Thyroid gland (tissue), 4 donors: ENCODE results near the gene KRTAP12-1. TPM values are rescaled to one million over a fixed set of nuclear protein-coding genes. Genes with fewer than 3 reads are reported as not detected.
"Not testable (repeated sequence)": the region's sequence is repeated elsewhere in the genome, so short reads cannot be mapped to it uniquely, and the experiment has no call there.

Experiments used
- DNase-seq, 2 donors: peaks; one replicate each; pipeline ENCODE4 v3.0.0-alpha.2; 2019
- H3K27ac ChIP-seq, 3 donors: fragments of 200-600 bp; sonication (generic); 1 replicate in 2 of 3; 2 replicates in 1 of 3; pipeline ENCODE4 v1.5.1; 2016 to 2019; ENCODE audit warnings: mild to moderate bottlenecking in 1 of 3, moderate library complexity in 1 of 3
- H3K27me3 ChIP-seq: fragments of 200-600 bp; sonication (generic); one replicate; pipeline ENCODE4 v1.5.1; 2019
- H3K36me3 ChIP-seq, 2 donors: fragments of 200-600 bp; sonication (generic); one replicate each; pipeline ENCODE4 v1.5.1; 2016 to 2019
- H3K4me1 ChIP-seq, 2 donors: fragments of 200-600 bp; sonication (generic); one replicate each; pipeline ENCODE4 v1.5.1; 2017 to 2019
- H3K4me3 ChIP-seq, 3 donors: fragments of 200-600 bp; sonication (generic); replicated peaks in 1 of 3; 1 replicate in 2 of 3; 2 replicates in 1 of 3; pipeline ENCODE4 v1.5.1; 2016; ENCODE audit warnings: mild to moderate bottlenecking in 1 of 3
- H3K9me3 ChIP-seq: fragments of 200-600 bp; sonication (generic); one replicate; pipeline ENCODE4 v1.5.1; 2017
- POLR2A ChIP-seq, 2 donors: fragments of 450-650 bp; IDR thresholded peaks; one replicate each; pipeline ENCODE4 v1.6.1; 2017; ENCODE audit warnings: antibody characterized with exemption in 2 of 2, mild to moderate bottlenecking in 2 of 2, moderate library complexity in 1 of 2
- WGBS, 2 donors: methylation state at CpG; one replicate each; pipeline ENCODE4 v1.1.5; 2017; 5-methylcytosine and 5-hydroxymethylcytosine counted together
- intact Hi-C: fragments of 100-400 bp; cut with DNase I; formaldehyde crosslinking; loops from one replicate; pipeline ENCODE4 v1.15.1; 2023
- total RNA-seq, 4 donors: library from RNA; depleted of rRNA; stranded (reverse); fragments of >200 nt; gene quantifications; one replicate each; pipeline ENCODE4 v1.2.3, GENCODE V29; 2016
- TF ChIP-seq, protein P1 (sequence below), 6 experiments: fragments of 200-600 bp in 3 of 6; fragments of 450-650 bp in 3 of 6; sonication (generic) in 3 of 6; IDR thresholded peaks; one replicate each; pipeline ENCODE4 v1.5.1; 2016 to 2019; ENCODE audit warnings: antibody characterized with exemption in 6 of 6, mild to moderate bottlenecking in 2 of 6, inconsistent platforms in 1 of 6, moderate library complexity in 1 of 6

The KRTAP12-1 gene
- total RNA-seq, 4 donors from 2014 or later, result 0.78 TPM; not detected in 3

DNA sequence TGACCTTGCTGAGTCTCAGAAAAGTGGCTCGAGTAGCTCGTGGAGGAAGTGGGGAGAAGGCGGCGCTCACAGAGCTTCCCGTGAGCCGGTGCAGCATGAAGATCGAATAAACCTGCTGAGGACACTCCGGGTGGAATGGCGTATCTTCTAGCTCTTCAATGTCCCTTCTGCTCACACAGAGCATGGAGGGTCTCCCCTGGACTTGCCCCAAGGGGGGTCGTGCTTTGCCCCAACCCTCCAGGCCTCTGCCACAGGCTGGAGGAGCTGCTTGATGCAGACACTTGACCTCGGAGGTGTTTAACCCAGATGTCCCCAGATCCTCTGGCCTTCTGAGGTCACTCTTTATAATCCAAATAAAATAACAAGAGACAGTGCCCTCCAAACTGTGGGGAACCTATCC, 12.8 kb upstream of the KRTAP12-1 start:
- 69 to 74% methylated on average over 11 of the region's 11 CpGs for WGBS, 2 donors
- no peaks in the 10 kb centered on the region for H3K9me3 ChIP-seq
- H3K4me1 ChIP-seq, result no peaks in the 10 kb centered on the region
- DNase-seq, result no peak
- H3K27me3 ChIP-seq, result no peaks in the 10 kb centered on the region
- H3K36me3 ChIP-seq, result no peaks in the 10 kb centered on the region
- H3K27ac ChIP-seq, result no peak overlapping the region
- no peak overlapping the region for H3K4me3 ChIP-seq
- intact Hi-C loops, result no loop called here
- TF ChIP-seq POLR2A (IDR thresholded peaks at IDR 0.05), result no peak
- TF ChIP-seq, protein P1, sequence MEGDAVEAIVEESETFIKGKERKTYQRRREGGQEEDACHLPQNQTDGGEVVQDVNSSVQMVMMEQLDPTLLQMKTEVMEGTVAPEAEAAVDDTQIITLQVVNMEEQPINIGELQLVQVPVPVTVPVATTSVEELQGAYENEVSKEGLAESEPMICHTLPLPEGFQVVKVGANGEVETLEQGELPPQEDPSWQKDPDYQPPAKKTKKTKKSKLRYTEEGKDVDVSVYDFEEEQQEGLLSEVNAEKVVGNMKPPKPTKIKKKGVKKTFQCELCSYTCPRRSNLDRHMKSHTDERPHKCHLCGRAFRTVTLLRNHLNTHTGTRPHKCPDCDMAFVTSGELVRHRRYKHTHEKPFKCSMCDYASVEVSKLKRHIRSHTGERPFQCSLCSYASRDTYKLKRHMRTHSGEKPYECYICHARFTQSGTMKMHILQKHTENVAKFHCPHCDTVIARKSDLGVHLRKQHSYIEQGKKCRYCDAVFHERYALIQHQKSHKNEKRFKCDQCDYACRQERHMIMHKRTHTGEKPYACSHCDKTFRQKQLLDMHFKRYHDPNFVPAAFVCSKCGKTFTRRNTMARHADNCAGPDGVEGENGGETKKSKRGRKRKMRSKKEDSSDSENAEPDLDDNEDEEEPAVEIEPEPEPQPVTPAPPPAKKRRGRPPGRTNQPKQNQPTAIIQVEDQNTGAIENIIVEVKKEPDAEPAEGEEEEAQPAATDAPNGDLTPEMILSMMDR (IDR thresholded peaks at IDR 0.05), result no peak

DNA sequence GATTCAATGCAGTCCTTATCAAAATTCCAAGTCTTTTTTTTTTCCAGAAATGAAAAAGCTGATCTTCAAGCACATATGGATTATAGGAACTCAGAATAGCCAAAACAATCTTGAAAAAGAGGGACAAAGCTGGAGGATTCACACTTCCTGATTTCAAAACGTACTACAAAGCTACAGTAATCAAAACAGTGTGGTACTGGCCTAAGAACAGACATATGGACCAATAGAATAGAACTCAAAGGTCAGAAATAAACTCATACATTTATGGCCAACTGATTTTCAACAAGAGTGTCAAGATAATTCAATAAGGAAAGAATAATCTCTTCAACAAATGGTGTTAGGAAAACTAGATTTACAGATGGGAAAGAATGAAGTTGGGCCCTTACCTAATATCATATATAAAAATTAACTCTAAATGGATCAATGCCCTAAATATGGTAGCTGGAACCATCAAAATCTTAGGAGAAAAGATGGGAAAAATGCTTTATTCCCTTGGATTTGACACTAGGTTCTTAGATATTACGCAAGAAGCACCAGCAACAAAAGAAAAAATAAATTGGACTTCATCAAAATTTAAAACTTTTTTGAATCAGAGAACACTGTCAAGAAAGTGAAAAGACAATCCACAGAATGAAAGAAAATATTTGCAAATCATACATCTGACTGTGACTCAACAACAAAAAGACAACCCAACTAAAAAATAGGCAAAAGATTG, 11.0 kb upstream of the KRTAP12-1 start:
- H3K27me3 ChIP-seq, result no peaks in the 10 kb centered on the region
- no peak overlapping the region for H3K4me3 ChIP-seq
- H3K36me3 ChIP-seq, result no peaks in the 10 kb centered on the region
- H3K4me1 ChIP-seq, result no peaks in the 10 kb centered on the region
- 47 to 48% methylated on average over 2 of the region's 2 CpGs for WGBS, 2 donors
- H3K27ac ChIP-seq, result no peak overlapping the region
- H3K9me3 ChIP-seq, result no peaks in the 10 kb centered on the region
- no peak for TF ChIP-seq POLR2A (IDR thresholded peaks at IDR 0.05)
- TF ChIP-seq, protein P1 (IDR thresholded peaks at IDR 0.05), result no peak
- intact Hi-C loops, result no loop called here
- no peak for DNase-seq

DNA sequence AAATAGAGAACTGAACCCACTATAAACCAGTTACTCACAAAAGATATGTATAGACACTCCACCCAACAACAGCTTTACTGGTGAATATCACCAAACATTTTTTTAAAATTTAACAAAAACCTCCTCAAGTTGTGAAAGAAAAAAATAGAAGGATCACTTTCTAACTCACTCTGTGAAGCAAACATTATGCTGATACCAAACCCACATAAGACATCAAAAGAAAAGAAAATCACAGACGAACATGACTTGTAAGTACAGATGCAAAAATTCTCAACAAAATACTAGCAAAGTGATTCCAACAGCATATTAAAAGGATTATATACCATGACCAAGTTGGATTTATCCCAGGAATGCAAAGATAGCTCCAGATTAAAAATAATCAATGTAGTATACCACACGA, 9.7 kb upstream of the KRTAP12-1 start:
- H3K36me3 ChIP-seq, result no peaks in the 10 kb centered on the region
- 71 to 82% methylated on average over 2 of the region's 2 CpGs for WGBS, 2 donors
- H3K4me3 ChIP-seq, result no peak overlapping the region
- H3K27ac ChIP-seq, result no peak overlapping the region
- intact Hi-C loops, result no loop called here
- TF ChIP-seq, protein P1 (IDR thresholded peaks at IDR 0.05), result no peak
- no peaks in the 10 kb centered on the region for H3K4me1 ChIP-seq
- H3K27me3 ChIP-seq, result no peaks in the 10 kb centered on the region
- no peak for DNase-seq
- no peaks in the 10 kb centered on the region for H3K9me3 ChIP-seq

DNA sequence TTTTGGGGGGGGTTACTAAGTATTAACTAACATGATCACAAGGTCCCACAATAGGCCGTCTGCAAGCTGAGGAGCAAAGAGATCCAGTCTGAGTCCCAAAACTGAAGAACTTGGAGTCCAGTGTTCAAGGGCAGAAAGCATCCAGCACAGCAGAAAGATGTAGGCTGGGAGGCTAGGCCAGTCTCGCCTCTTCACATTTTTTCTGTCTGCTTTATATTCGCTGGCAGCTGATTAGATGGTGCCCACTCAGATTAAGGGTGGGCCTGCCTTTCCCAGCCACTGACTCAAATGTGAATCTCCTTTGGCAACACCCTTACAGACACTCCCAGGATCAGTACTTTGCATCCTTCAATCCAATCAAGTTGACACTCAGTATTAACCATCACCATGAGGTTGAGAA, 7.8 kb upstream of the KRTAP12-1 start:
- intact Hi-C loops, result not testable (repeated sequence)

DNA sequence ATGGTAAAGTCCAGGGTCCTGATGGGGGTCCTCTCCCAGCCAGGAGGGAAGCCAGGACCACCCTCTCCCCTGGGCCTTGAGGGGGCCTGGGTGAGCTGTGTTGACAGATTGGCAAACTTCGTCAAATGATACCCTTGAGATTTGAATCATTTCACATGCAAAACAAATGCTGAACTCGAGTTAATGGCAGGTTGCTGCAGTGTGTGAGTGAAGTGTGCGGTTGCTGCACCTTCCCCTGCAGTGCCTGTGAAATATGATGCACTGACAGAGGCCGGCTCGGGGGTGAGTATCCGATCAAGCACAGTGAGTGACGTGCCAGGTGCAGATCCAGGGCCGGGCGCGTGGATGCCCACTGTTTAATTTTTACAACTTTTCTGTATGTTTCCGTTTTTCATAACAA, 5.7 kb upstream of the KRTAP12-1 start:
- intact Hi-C loops, result no loop called here
- DNase-seq, result no peak
- WGBS, 2 donors, result 60 to 83% methylated on average over 11 of the region's 11 CpGs

More for the DNA sequence above, 7.8 kb upstream of the KRTAP12-1 start:
- 94 to 97% methylated on average over 3 of the region's 3 CpGs for WGBS, 2 donors
- not testable (repeated sequence) for DNase-seq, H3K27me3 ChIP-seq, H3K4me1 ChIP-seq, H3K9me3 ChIP-seq, H3K36me3 ChIP-seq, H3K27ac ChIP-seq, H3K4me3 ChIP-seq

More for the DNA sequence above, 5.7 kb upstream of the KRTAP12-1 start:
- Histone ChIP-seq H3K27ac (no peak overlapping the region), H3K27me3 (no peaks in the 10 kb centered on the region), H3K4me1 (no peaks in the 10 kb centered on the region), H3K4me3 (no peak overlapping the region), H3K9me3 (no peaks in the 10 kb centered on the region), H3K36me3 (no peaks in the 10 kb centered on the region)
- TF ChIP-seq POLR2A (IDR thresholded peaks at IDR 0.05), result no peak
- TF ChIP-seq, protein P1 (IDR thresholded peaks at IDR 0.05), result no peak
